DND-41 (cell line): ENCODE measurements around the gene PLGRKT.

Experiments used
- ATAC-seq: fragments of 200-7000 bp; cut with Tn5 transposase; 3 replicates; pipeline ENCODE4 v1.9.1; 2021; ENCODE audit warnings: low read depth; ENCODE audit not compliant: insufficient read depth
- DNase-seq: peaks from one replicate; pipeline ENCODE4 v3.0.0-alpha.2; 2020
- H2AFZ ChIP-seq: 2 replicates; pipeline ENCODE4 v1.6.0; 2012; ENCODE audit warnings: low read depth, low read length
- H3K27ac ChIP-seq: 2 replicates; pipeline ENCODE4 v1.5.1; 2012; ENCODE audit warnings: low read length, inconsistent platforms
- H3K27me3 ChIP-seq: fragments of 200-600 bp; sonication (generic); 2 replicates; pipeline ENCODE4 v1.6.0; 2012; ENCODE audit warnings: low read length, mild to moderate bottlenecking, inconsistent platforms; ENCODE audit not compliant: insufficient read depth, poor library complexity
- H3K36me3 ChIP-seq: 2 replicates; pipeline ENCODE4 v1.5.1; 2012; ENCODE audit warnings: low read length, inconsistent platforms; ENCODE audit not compliant: insufficient read depth
- H3K4me1 ChIP-seq: 2 replicates; pipeline ENCODE4 v1.5.1; 2012; ENCODE audit warnings: mild to moderate bottlenecking, low read length; ENCODE audit not compliant: insufficient read depth
- H3K4me2 ChIP-seq: 2 replicates; pipeline ENCODE4 v1.6.0; 2012; ENCODE audit warnings: mild to moderate bottlenecking, moderate library complexity, low read length, inconsistent platforms; ENCODE audit not compliant: insufficient read depth
- H3K4me3 ChIP-seq, 2 experiments: fragments of 200-600 bp in 1 of 2; shearing (Covaris generic) in 1 of 2; 2 replicates each; pipeline ENCODE4 v1.5.1; 2012 to 2016; ENCODE audit warnings: inconsistent platforms in 2 of 2, low read length in 2 of 2, mild to moderate bottlenecking in 2 of 2, low read depth in 1 of 2, moderate library complexity in 1 of 2
- H3K79me2 ChIP-seq: 2 replicates; pipeline ENCODE4 v1.6.0; 2012; ENCODE audit warnings: low read length, inconsistent platforms; ENCODE audit not compliant: insufficient read depth
- H3K9ac ChIP-seq: 2 replicates; pipeline ENCODE4 v1.6.0; 2012; ENCODE audit warnings: low read depth, mild to moderate bottlenecking, inconsistent platforms, low read length, moderate library complexity
- H3K9me3 ChIP-seq: 2 replicates; pipeline ENCODE4 v1.5.1; 2012; ENCODE audit warnings: low read length, moderate library complexity, mild to moderate bottlenecking, inconsistent platforms; ENCODE audit not compliant: insufficient read depth, severe bottlenecking
- H4K20me1 ChIP-seq: 2 replicates; pipeline ENCODE4 v1.6.0; 2012; ENCODE audit warnings: low read length; ENCODE audit not compliant: insufficient read depth
- EZH2 ChIP-seq: IDR thresholded peaks from 3 replicates; pipeline ENCODE4 v1.6.1; 2012; ENCODE audit warnings: borderline replicate concordance, low read depth, mild to moderate bottlenecking, moderate library complexity, low read length, inconsistent platforms; ENCODE audit not compliant: severe bottlenecking
- TF ChIP-seq, protein P1 (sequence below): IDR thresholded peaks from 2 replicates; pipeline ENCODE4 v1.5.1; 2012; ENCODE audit warnings: borderline replicate concordance, low read length, moderate library complexity, mild to moderate bottlenecking; ENCODE audit not compliant: poor library complexity, severe bottlenecking; ENCODE audit errors: extremely low read depth

The PLGRKT gene

DNA sequence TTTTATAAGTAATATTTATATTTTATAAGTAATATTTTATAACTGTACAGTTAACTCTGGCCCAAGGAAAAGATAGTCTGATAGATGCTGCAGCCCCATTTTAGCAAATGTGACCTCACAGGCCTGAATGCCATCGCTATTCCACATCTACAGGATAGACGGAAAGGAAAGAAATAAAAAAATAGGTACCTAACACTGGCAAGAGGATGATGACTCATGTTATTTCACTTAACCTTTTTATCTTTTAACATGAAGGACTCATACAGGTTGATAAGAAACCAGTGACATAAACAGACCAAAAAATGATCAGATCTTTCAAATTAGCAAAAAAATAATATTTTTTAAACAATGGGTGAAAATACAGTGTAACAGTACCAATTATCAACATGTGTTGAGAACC is 15.3 kb upstream of the PLGRKT start:
- Histone ChIP-seq H3K4me1 (peaks cover 24% of the 10 kb centered on the region), H3K9ac (no peak overlapping the region), H4K20me1 (no peaks in the 10 kb centered on the region), H3K27ac (no peak overlapping the region), H2AFZ (no peak overlapping the region), H3K36me3 (no peaks in the 10 kb centered on the region), H3K79me2 (no peaks in the 10 kb centered on the region), H3K27me3 (no peaks in the 10 kb centered on the region), H3K4me3 (no peak overlapping the region), H3K4me2 (no peak overlapping the region), H3K9me3 (no peaks in the 10 kb centered on the region)
- TF ChIP-seq, protein P1, sequence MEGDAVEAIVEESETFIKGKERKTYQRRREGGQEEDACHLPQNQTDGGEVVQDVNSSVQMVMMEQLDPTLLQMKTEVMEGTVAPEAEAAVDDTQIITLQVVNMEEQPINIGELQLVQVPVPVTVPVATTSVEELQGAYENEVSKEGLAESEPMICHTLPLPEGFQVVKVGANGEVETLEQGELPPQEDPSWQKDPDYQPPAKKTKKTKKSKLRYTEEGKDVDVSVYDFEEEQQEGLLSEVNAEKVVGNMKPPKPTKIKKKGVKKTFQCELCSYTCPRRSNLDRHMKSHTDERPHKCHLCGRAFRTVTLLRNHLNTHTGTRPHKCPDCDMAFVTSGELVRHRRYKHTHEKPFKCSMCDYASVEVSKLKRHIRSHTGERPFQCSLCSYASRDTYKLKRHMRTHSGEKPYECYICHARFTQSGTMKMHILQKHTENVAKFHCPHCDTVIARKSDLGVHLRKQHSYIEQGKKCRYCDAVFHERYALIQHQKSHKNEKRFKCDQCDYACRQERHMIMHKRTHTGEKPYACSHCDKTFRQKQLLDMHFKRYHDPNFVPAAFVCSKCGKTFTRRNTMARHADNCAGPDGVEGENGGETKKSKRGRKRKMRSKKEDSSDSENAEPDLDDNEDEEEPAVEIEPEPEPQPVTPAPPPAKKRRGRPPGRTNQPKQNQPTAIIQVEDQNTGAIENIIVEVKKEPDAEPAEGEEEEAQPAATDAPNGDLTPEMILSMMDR = no peak
- TF ChIP-seq EZH2 = no peak
- ATAC-seq (no peak), DNase-seq (no peak)

DNA sequence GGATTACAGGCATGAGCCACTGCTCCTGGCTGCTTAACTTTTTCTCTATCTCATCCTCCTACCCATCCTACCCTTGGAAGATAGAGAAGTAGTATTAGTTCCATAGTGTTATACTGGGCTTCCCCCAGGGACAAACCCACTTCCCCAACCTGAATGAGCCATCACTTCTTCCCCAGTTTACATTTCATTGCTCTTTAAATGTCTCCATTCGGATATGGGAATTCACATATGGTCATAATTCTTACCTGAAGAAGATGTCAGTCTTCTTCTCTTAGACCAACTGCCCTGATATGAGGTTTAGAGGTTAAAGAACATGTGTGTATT is 14.5 kb upstream of the PLGRKT start:
- no peak overlapping the region for H3K27ac ChIP-seq
- no peak overlapping the region for H3K4me3 ChIP-seq
- ATAC-seq = no peak
- no peak for DNase-seq
- no peaks in the 10 kb centered on the region for H3K9me3 ChIP-seq
- peaks cover 24% of the 10 kb centered on the region for H3K4me1 ChIP-seq
- no peak overlapping the region for H3K9ac ChIP-seq
- no peak overlapping the region for H2AFZ ChIP-seq
- H4K20me1 ChIP-seq = no peaks in the 10 kb centered on the region
- H3K27me3 ChIP-seq = no peaks in the 10 kb centered on the region
- TF ChIP-seq, protein P1 = no peak
- no peak for TF ChIP-seq EZH2
- no peak overlapping the region for H3K4me2 ChIP-seq
- H3K79me2 ChIP-seq = no peaks in the 10 kb centered on the region
- H3K36me3 ChIP-seq = no peaks in the 10 kb centered on the region

DNA sequence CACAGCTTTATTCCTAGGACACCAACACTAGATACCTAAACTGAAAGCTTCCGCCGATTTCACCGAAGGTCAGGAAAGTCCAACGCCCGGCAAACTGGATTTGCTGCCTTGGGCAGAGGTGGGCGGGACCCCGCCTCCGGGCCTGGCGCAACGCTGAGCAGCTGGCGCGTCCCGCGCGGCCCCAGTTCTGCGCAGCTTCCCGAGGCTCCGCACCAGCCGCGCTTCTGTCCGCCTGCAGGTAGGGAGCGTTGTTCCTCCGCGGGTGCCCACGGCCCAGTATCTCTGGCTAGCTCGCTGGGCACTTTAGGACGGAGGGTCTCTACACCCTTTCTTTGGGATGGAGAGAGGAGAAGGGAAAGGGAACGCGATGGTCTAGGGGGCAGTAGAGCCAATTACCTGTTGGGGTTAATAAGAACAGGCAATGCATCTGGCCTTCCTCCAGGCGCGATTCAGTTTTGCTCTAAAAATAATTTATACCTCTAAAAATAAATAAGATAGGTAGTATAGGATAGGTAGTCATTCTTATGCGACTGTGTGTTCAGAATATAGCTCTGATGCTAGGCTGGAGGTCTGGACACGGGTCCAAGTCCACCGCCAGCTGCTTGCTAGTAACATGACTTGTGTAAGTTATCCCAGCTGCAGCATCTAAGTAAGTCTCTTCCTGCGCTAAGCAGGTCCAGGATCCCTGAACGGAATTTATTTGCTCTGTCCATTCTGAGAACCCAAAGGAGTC is 12.8 kb upstream of the PLGRKT start, which contains the start of gene CD274:
Gene CD274 (plus strand): TSS at position 184 of the 733 bp plus-strand sequence. CDS start 5,572 bp downstream, outside the sequence.
- peaks cover 24% of the 10 kb centered on the region for H3K4me1 ChIP-seq
- DNase-seq = peak; percentile 77
- H3K9ac ChIP-seq = peak within 1 kb of the TSS; percentile 59
- no peaks in the 10 kb centered on the region for H3K36me3 ChIP-seq
- TF ChIP-seq, protein P1 = peak; percentile 79
- TF ChIP-seq EZH2 = no peak
- H3K27me3 ChIP-seq = no peaks in the 10 kb centered on the region
- peak within 1 kb of the TSS; percentile 64 to 92 for H3K4me3 ChIP-seq
- no peaks in the 10 kb centered on the region for H3K79me2 ChIP-seq
- peak; percentile 98 for ATAC-seq
- peak within 1 kb of the TSS; percentile 92 for H3K4me2 ChIP-seq
- H3K9me3 ChIP-seq = no peaks in the 10 kb centered on the region
- peak within 1 kb of the TSS; percentile 80 for H3K27ac ChIP-seq
- peak within 1 kb of the TSS; percentile 99 for H2AFZ ChIP-seq
- H4K20me1 ChIP-seq = no peaks in the 10 kb centered on the region
